NCI-H82 treated with DMSO at 0.1 percent for 48 hours (cell line): ENCODE results near the gene ELMOD3.
"Not testable (repeated sequence)": the region's sequence is repeated elsewhere in the genome, so short reads cannot be mapped to it uniquely, and the experiment has no call there.

Source experiments
- DNase-seq: peaks from one replicate; lab custom pipeline; 2025; ENCODE audit not compliant: unreplicated experiment; lab: John Stamatoyannopoulos, UW

Gene ELMOD3

DNA sequence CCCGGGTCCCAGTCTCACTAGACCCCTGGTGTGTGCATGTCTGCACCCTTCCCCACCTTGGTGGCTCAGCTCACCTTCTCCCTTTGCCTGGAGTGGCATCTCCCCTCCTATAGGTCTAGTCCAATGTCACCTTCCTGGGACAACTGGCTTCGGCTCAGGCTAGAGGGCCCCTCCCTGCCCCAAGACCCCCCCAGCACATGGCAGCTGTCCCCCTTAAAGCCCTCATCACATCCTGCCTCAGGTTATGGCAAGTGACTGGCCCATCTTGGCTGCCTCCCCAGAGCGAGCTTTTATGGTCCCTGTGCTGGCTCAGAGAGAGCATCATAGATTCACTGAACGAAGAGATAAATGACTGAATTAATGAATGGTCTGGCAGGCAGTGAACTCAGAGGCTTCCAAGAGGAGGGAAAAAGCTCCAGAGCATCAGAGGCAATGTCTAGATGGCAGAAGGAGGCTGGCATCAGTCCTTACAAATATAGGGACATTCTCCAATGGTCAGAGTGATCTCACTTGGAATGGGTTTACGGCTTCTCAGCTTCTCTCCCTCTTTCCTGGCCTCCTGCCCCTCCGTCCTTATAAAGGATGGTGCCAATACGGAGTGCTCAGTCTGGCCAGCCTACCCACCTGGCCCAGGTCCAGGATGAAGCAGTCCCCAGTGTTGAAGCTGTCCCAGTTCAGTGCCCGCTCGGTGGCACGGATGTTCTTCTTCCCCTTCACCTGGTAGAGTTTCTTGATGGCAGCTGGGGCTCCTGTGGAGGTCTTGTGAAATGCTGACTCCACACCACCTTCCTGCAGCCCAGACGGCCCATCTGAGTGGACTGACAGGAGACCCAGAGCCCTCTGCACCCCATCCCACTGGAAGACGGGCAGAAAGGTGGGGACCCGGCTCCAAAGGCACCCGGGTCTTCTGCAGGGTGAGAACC, 46.2 kb downstream of the ELMOD3 start:
- no peak for DNase-seq

DNA sequence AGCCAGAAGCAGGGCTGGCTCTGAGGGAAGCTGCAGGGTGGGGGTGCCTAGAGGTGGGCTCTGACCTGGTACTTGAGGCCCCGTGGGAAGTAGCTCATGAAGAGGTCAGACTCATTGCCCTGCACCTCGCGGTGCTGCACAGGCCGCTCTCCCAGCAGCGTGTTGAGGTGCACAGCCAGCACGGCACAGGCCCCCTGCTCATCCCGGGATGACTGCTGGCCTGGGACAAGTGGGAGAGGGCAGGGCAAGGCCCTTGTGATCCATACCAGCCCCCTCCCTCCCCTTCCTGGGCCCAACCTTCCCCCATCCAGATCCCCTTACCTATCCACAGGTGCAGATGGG, 46.9 kb downstream of the ELMOD3 start:
- no peak for DNase-seq

DNA sequence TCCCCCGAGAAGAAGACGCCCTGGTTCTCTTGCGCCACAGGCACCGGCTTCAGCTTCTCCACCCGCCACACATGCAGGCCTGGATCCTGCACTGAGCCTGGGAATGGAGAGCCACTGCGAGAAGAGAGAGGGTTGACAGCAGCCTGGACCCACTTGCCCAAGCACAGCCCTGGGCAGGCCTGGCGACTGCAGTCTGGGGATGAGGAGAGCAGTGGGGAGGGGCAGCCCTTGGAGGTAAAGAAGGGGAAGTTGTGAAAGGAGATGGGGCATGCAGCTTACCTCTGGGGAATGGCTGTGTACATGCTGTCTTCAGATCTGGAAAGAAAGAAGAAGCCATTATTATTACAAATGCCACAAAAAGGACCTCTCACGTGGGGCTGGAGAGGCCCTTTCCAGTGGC, 47.3 kb downstream of the ELMOD3 start:
- no peak for DNase-seq

DNA sequence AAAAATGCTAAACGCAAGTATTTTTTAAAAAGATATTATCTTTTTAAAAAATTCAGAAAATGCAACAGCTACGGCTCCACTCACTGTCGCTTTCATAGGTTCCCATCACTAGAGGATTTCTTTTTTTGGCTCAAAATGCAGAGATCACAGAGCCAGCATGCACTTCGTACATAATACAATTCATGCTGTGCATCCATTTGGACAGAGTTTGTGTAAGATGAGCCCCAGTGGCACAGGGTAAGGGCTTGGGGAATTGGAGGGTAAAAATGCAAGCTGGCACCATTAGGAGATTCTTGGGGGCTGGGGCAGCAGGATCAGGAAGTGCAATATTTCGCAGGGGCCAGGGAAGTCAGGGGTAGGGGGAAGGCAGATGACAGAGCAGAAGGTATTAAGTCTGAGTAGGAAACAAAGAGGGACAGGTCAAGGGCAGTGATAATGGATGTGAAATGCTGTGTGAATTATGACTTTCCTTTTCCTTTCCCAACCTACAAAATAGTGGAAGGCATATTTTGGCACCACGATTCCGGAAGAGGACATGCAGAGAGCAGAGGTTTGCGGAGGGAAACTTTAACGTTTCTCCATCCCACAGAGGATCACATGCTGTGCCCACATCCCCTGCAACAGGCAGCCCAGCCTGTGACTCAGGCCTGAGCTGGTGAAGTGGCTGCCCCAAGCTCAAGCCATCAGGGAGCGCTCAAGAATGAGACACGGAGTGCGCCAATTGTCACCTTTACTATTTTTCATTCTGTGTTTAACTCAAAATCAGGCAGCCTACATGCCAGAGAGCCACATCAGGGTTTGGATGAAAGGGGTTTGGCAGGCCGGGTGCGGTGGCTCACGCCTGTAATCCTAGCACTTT, 50.9 kb downstream of the ELMOD3 start:
- DNase-seq, result no peak

DNA sequence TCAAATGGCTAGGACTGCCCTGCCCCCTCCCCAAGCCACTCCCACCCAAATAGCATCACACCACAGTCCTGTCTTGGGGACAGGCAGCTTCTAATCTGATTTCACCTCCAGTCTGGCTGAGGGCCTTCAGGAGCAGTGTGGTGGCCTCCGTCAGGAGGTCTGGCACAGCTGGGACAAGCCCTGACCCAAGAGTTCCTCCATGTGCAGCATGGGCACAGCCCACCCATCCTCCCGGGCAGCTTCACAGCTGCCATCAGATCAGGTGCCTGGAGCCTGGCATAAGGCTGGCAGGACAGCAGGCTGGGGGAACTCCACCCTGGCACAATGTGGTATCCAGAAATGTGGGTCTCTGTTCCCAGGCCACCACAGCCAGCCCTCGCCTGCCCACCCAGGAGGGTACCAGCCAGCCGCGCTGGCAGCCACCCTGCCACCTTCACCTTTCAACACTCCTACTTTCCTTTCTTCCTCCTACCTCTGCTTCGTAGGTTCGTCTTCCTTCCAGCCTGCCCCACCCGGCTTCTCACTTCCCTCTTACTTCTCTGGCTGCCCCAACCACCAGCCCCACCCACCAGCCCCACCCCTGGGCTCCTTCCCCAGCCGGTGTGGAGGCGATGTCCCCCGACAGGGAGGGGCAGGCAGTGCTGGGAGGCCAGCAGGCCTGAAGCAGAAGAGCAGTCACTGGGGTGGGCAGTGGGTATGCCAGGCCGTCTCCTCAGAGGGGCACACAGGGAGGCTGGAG, 55.4 kb downstream of the ELMOD3 start, which contains the start of gene CAPG:
Gene CAPG (minus strand): TSS at position 522 of the 739 bp plus-strand sequence. CDS start 8,221 bp downstream, outside the sequence.
- no peak for DNase-seq

DNA sequence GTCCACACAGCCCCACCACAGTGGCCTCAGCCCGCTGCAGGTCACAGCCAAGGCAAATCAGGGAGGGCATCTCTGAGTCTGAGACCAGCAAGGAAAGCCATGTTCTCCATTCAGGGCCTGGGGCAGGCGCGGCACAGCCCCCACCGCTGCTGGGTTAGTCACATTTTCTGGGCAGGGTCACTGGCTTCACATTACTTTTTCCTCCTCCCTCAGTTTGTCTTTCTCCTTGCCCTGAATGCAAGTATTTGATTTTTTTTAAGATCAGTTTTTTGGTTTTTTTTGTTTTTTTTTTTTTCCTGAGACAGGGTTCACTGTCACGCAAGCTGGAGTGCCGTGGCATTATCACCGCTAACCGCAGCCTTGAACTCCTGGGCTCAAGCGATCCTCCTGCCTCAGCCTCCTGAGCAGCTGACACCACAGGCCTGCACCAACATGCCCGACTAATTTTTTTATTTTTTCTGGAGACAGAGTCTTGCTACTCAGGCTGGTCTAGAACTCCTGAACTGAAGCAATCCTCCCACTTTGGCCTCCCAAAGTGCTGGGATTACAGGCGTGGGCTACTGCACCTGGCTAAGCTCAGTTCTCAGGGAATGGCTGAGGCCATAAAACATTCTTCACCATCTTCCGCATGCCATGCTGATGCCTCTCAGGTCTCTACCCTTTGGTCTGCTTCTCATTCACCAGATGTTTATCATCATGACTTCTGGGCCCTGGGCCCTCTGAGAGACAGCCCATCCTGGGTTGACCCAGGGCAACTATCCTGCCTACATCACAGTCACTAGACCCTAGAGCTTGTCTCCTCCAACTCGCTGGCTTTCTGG, 56.2 kb downstream of the ELMOD3 start:
- DNase-seq, result no peak

DNA sequence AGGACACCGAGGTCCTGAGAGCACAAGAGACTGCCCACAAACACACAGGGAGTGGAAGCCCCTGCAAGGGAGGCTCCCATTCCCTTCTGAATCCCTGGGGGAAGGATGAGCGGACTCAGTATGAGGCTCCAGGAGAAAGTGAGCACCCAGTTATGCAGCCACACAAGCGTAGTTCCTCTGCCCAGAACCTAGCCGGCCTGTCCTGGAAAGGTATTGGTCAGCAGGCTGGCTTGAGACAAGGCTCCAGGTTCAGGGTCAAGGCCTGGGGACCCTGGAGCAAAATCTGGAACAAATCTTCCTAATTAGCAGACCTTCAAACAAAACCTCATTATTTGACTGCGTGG, 56.8 kb downstream of the ELMOD3 start:
- DNase-seq, result no peak

DNA sequence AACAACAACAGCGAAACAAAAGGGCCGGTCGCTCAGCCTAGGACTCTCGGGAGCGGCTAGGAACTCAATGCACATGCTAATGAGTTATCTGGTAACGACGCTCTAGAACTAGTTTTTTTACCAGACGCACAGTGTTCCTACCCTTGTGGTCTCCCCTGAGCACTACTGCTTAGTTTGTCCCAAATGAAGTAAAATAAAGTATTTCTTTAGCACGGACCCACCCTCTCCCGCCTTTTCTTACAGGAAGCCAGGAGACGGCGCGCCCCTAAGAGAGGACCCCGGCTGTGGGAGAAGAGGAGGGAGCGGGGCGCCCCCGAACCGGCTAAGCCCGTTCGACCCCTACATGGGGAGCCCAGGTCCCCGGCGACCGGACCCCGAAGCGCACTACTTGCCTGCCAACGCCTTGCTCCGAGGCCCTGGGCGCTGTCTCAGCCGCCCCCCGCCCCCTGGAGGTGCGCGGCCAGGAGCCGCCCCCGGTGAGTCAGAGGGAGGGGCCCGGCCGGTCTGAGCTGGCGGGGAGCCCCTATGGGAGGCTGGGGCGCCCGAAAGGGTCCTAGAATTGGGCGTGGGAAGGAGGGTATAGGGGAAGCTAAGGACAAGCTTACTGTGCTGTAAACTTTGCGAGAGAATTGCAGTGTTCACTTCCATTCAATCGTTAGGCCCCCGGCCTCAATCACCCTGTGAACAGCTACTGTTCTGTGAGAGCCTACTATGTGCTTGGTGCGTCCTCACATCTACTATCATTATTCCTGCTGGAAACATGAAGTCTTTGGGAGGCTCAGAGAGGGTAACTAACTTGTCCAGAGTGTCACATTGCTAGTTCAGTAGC, 59.2 kb downstream of the ELMOD3 start:
- no peak for DNase-seq

DNA sequence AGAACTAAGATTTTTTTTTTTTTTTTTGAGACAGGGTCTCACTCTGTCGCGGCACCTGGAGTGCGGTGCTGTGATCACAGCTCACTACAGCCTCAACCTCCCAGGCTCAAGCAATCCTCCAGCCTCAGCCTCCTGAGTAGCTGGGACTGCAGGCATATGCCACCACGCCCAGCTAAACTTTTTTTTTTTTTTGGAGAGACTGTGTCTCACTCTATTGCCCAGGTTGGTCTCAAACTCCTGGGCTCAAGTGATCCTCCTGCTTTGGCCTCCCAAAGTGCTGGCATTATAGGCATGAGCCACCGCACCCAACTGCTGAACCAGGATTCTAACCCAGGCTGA, 59.8 kb downstream of the ELMOD3 start:
- DNase-seq, result not testable (repeated sequence)

DNA sequence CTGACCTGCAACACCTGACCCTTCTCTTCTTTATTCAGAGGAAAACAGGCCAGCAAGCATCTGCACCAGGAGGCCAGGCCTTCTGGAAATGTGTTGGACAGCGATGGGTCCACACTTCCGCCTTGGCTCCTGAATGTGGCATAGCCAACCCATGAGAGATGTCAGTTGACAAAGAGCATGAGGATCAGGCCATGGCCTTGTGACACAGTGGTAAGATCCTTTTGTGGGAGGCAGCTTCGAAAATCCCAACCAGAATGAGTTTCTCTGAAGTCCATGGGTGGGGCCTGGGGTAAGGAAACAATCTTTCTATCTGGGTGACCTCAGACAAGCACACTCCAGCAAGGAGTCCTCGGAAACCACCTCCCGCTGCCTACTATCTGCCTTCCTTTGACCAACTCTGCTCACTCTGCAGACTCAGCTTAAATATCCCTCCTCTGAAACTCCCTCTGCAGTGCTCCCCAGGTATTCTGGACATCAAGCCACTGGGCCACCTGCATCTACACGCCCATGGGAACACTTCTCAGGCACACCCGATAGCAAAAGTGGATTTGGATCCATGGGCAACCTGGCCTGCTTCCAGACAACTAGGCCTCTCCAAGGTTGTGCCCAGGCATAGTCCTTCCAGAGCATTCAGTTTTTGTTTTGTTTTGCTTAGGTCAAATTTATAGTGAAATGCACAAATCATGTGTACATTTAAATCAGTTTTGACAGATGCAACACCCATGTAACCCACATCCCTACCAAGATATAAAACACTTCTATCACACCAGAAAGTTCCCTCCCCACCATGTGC, 60.4 kb downstream of the ELMOD3 start:
- no peak for DNase-seq

DNA sequence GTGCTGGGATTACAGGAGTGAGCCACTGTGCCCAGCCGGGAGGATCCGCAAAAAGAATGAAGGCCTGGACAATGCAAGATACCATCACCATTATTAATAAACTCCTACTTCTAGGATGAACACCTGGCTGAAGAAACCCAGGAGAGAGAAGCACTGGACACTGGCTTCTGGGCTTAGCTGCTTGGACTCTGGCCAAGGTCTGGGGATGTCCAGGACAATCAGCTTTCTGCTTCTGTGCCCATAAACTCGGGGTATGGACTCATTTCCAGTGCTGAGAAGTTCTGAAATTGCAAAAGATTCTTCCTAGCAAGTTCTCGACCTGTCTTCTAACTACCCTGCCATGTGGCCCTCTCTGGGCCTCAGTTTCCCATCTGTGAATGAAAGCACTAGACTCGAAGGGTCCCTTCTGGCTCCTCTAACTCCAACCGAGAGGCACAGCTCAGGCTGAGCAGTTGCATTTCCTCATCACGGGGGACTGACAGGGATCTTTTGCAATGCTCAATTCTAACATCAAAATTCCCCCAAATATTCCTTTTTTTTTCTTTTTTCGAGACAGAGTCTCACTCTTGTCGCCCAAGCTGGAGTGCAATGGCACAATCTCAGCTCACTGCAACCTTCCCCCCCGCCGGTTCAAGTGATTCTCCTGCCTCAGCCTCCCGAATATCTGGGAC, 61.5 kb downstream of the ELMOD3 start:
- DNase-seq, result no peak

DNA sequence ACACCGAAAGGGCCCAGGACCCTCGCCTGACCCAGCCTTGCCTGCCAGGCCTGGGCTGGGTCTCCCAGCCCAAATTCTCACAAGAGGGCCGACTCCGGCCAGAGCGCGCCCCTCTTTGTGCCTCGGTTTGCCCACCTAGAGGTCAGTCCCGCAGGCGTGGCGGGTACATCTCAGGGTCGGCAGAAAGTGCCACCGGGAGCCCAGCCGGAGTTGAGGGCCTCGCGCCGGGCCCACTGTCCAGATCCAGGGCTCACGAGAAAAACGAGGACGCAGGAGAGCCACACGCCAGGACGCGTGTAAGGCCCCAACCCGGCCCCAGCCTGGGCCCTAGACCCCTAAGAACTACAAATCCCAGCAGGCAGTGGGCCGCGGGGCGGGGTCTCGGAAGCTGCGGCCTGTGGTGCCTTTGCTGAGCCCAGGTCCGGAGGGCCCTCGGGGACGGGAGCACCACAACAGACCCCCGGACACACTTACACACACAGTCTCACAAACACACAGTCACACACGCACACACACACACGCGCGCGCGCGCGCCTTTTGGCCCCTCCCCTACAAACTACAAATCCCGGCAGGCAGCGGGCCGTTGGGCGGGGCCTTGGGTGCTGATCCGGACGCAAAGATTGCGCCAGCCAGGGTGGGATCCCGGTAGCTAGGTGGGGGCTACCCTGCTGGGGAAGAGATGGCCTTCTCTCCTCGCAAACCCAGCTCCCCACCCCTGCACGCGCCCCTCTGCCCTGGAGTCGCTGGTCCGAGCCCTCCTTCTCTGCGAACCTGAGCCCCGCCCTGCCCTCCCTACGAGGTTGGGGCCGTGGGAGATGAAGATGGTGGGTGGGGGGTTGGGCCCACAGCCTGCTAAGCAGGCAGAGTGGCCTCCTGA, 63.8 kb downstream of the ELMOD3 start, which contains the start of gene SH2D6:
Gene SH2D6 (plus strand): TSS at position 583 of the 877 bp plus-strand sequence. CDS start 10,752 bp downstream, outside the sequence.
- DNase-seq, result peak; percentile 85

DNA sequence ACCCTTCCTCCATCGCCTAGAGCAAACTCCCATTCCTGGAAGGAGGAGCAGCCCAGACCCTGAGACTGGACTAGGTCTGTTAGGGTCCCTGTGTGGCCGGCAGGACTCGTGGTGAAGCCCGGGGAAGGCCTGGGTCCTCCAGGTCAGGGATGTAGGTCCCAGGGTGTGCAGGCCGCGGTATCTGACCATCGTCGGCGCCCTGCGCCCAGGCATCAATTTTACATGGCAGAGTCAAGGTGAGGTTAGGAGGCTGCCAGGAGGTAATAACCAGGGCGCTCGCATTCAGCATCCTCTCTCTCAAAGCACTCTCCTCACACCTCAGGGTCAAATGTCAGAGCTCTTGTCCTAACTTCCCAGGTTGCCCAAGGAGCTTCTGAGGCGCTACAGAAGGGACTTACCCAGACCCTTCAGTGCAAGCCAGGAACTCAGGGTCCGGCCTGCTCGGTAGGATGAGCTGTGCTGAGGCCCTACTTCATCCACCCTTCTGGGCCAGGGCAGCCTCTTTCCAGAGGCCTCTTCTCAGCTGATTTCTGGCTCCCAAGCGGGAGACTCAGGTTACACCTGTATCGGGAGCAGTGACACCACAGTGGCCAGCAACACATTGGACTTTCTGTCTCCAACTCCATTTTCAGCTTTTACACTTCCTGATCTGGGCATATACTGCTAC, 64.6 kb downstream of the ELMOD3 start:
- no peak for DNase-seq

DNA sequence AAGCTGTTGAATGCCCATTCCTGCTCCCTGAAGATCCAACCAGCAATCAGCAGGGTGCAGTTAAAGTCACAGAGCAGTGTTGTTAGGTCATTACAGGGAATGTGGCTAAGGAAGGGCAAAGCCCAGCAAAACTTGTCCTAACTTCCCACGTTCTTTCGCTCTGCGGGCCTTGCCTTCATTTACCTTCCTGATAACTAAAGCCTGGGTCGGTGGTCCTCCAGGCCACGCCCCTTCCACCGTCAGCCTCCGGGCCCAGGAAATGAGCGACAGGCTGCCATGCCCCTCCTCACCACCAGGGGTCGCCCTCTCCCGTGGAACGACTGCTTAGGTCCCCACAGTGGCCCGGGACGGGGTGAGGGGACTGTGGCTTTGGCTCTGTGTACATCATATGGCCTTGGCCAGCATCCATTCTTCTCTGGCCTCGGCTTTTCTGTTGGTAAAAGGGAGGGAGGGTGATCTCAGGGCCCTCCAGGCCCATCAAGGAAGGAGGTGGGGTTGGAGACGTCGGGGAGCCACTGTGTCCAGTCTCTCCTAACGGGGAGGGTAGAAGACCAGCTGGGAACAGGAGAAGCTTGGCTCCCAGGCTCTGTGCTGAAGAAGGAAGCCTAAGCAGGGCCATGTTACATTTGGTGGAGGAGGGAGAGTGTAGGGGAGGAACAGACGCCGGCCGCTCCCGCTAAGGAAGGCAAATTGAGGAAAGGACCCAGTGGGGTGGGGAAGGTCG, 66.1 kb downstream of the ELMOD3 start:
- DNase-seq, result peak; percentile 60

DNA sequence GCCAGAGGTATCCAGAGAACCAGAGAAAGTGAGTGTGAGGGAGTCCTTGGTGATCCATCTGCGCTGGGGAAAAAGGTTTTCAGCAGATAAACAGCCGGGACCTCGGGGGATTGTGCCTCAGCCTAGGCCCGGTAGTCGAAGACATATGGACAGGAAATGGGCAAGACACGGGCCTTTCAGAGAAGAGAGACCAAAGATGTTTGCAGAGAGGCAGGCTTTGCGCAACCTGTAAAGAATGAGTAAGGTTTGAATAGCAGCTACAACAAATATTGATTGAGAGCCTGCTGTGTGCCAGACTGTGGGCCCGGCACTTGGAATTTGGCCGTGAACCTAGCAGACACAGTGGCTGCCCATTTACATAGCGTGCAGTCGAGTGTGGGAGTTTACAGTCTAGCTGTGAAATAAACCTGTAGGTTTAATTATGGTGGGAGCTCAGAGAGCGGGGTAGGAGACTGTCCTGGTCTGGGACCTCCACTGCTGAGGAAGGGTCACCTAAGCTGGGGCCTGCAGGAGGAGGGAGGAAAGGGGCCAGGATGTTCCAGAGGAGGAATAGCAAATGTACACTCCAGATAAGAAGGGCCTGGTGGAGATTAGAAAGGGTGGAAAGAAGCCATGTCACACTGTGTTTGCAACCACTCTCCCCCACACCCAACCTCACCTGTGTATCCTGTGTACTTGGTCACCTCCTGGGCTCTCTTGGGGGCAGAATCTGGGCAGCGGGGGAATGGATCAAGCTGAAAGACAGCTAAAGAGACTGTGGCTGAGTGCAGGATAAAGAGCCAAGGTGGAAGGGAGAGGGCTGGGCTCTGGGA, 66.9 kb downstream of the ELMOD3 start:
- no peak for DNase-seq
